ENCODE data around the gene TDRD1. TPM values are rescaled to one million over a fixed set of nuclear protein-coding genes. Genes with fewer than 3 reads are reported as not detected.

The TDRD1 gene
- total RNA-seq, 2 donors from 2014 or later, result 0.05 to 0.57 TPM

DNA sequence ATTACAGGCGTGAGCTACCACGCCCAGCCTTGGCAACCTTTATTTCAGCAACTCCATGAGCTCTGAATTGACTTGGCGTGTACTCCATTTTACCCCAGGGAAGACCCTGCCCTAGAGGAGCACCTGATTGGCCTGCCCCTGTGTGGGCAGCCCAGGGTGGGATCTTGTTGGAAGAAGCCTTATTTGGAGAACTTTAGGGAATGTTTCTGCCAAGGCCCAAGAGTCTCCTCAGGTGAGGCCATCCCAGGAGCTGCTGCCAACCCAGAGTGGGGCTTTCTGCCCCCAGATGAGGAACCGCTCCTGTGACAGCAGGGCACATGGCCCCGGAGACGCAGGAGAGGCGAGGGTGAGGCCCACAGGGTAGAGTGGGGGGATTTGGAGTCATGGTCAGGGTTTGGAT is 101.9 kb downstream of the TDRD1 start:
- Histone ChIP-seq H3K9ac (ENCODE audit: low read depth in 2 of 2, low read length in 2 of 2) (no peak overlapping the region), H3K36me3 (no peaks in the 10 kb centered on the region), H3K4me1 (no peaks in the 10 kb centered on the region), H3K9me3 (no peaks in the 10 kb centered on the region), H3K27ac (no peak overlapping the region), H3K4me3 (no peak overlapping the region), H3K27me3 (peaks cover 7% of the 10 kb centered on the region)
- no peak for DNase-seq
- TF ChIP-seq, protein P1, sequence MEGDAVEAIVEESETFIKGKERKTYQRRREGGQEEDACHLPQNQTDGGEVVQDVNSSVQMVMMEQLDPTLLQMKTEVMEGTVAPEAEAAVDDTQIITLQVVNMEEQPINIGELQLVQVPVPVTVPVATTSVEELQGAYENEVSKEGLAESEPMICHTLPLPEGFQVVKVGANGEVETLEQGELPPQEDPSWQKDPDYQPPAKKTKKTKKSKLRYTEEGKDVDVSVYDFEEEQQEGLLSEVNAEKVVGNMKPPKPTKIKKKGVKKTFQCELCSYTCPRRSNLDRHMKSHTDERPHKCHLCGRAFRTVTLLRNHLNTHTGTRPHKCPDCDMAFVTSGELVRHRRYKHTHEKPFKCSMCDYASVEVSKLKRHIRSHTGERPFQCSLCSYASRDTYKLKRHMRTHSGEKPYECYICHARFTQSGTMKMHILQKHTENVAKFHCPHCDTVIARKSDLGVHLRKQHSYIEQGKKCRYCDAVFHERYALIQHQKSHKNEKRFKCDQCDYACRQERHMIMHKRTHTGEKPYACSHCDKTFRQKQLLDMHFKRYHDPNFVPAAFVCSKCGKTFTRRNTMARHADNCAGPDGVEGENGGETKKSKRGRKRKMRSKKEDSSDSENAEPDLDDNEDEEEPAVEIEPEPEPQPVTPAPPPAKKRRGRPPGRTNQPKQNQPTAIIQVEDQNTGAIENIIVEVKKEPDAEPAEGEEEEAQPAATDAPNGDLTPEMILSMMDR (IDR thresholded peaks at IDR 0.05), result no peak
- intact Hi-C loops (cut with DNase I), result no loop called here

DNA sequence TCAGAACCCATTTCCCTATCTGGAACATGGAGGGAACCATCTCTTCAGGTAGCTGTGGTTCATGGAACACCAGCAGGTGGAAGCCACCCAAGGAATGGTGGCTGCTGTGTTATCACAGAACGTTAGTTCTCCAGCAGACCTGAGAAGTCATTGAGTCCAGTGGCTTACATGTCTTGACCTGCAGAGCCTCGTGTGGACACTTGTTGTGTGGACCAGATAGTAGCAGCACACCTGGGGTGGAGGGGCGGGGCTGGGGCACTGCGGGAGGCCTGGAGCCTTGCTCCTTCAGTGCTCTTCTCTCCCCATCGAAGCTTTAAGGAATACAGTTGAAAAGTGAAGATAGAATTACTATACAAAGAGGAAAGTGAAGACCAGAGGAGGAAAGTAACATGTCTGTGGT is 102.3 kb downstream of the TDRD1 start:
- TF ChIP-seq, protein P1 (IDR thresholded peaks at IDR 0.05), result no peak
- no peaks in the 10 kb centered on the region for H3K36me3 ChIP-seq
- no peaks in the 10 kb centered on the region for H3K4me1 ChIP-seq
- no peak overlapping the region for H3K4me3 ChIP-seq
- no peak for DNase-seq
- peaks cover 7% of the 10 kb centered on the region for H3K27me3 ChIP-seq
- no peak overlapping the region for H3K27ac ChIP-seq
- intact Hi-C loops (cut with DNase I), result no loop called here
- H3K9me3 ChIP-seq, result no peaks in the 10 kb centered on the region
- H3K9ac ChIP-seq (ENCODE audit: low read depth in 2 of 2, low read length in 2 of 2), result no peak overlapping the region

Other genes starting within 250 kb of the TDRD1 start
- under 1 TPM; 0.59 to 0.85 TPM for gene ADRB1, start 135.5 kb upstream of the TDRD1 start, total RNA-seq
- 10 to 100 TPM; 31.2 to 53.1 TPM for gene CCDC186, start 5.2 kb upstream of the TDRD1 start, total RNA-seq
- gene VWA2, start 59.9 kb downstream of the TDRD1 start, total RNA-seq, result 1 to 10 TPM; 2.4 to 2.6 TPM
- gene AFAP1L2, start 225.1 kb downstream of the TDRD1 start, total RNA-seq, result 10 to 100 TPM in 1 of 2 donors, 1 to 10 TPM in 1; 7.9 to 13.7 TPM